Activated gamma-delta T cell treated with Interleukin-2 at 50 U/mL for 16 hours (primary cell): ENCODE data around the gene ADD1.
"Not testable (repeated sequence)": the region's sequence is repeated elsewhere in the genome, so short reads cannot be mapped to it uniquely, and the experiment has no call there.

ENCODE experiments used
- DNase-seq: peaks from one replicate; pipeline ENCODE4 v3.0.0-alpha.2; 2020

Gene ADD1

DNA sequence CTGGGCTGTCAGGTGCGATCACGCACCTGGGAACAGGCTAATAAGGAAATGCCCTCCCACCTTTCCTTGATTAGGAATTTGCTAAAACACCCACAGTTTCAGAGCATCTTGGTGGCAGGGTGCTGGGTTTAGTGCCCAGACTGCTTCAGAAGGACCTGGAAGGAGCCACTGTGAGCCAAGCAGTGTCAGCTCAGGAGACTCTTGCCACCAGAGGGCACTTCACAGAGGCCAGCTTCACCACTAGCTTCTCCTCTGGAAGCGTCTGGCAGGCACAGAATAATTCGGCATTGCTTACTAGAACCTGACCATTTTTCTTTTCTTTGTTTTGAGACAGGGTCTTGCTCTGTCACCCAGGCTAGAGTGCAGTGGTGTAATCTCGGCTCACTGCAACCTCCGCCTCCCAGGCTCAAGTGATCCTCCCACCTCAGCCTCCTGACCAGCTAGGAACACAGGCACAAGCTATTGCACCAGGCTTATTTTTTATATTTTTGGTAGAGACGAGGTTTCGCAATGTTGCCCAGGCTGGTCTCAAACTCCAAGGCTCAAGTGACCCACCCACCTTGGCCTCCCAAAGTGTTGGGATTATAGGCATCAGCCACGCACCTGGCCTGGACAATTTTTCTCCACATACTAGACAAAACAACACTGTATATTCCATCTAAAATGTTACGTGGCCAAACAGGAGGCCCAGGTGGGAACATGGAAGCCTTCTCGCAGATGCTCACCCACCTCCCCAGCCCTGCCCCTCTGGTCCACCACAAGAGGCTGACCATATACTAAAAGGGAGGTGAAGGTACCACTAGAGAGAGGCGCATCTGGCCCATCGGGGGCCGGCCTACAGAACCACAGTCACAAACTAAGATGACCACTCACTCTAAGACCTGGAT lies 105.5 kb downstream of the ADD1 start:
- no peak for DNase-seq

- DNase-seq: no peak
These were observed 106.1 kb downstream of the ADD1 start for GRCh38 chr4:2949782-2950125.

DNA sequence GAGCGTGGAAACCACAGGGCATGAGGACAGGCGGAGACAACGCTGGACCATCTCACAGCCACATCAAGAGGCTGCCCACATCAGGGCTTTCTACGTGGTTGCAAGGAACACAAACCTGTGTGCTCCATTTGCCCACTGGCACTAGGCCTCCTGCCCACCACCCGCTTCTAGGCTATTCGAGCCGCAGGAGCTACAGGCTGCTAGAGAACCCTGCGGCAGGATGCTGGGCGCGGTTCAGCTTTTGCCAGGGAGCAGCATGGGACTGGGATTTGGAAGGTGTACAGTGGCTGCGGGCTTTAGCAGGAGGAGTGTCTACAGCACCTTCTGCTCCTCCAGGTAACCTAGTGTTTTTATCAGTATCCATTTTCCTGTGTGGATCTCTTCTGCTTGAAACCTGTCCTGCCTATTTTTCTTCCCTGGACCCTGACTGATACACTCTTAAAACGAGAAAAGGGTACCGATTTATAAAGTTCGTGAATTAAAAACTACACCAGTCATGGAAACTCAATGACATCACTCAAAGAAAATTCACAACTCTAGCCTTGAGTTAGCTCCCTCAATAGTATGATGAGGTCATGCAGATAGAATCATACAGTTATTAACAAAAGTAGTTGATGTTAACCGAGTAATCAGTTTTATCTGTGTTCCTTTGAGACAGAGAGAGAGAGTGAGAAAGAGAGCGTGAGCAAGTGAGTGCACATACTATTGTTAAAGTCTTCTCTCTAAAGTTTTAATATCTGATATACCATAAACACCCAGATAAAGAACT lies 106.8 kb downstream of the ADD1 start:
- no peak for DNase-seq

- no peak for DNase-seq
These were observed 109.9 kb downstream of the ADD1 start for GRCh38 chr4:2953496-2953895.

GRCh38 chr4:2954358-2955185 lies 110.9 kb downstream of the ADD1 start:
- no peak for DNase-seq

DNA sequence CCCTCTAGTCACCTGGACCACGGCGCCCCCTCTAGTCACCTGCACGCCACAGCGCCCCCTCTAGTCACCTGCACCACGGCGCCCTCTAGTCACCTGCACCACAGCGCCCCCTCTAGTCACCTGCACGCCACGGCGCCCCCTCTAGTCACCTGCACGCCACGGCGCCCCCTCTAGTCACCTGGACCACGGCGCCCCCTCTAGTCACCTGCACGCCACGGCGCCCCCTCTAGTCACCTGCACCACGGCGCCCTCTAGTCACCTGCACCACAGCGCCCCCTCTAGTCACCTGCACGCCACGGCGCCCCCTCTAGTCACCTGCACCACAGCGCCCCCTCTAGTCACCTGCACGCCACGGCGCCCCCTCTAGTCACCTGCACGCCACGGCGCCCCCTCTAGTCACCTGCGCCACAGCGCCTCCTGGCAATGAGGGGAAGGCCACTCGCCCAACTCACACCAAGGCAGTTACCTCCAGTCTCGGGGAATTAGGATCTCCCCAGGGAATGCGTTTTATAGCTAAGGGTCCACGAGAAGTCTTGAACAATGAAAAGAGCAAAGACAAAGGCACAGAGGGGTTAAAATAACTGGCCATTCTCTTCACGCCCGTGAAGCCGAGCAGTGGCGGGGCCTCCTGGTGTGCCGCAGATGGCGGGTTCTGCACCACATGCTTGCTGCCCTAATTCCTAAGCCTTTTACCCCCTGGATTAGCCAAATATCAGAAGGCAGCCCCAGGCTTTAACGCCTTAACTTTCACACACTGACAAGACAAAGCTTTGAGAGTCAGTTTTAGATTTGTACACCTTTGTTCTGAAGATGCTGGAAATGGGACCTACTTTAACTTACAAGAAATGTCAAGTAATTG lies 111.8 kb downstream of the ADD1 start:
- DNase-seq: not testable (repeated sequence)

DNA sequence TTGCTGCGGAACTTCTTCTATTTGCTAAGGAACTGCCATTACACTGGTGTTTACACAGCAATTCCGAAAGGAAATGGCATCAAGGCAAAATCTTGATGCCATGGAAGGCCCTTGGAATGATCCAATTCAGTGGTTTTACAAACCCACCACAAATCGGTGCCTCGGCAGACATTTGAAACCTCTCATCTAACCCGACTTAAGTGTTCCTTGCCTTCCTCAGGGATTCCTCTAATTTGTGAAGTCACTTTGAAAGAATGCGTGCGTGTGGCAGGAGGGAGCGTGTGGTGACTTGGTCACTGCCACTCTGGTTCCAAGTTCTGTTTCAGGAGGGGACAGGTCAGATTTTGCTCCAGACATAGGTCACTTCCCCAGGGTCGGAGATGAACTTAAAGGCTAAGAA lies 114.8 kb downstream of the ADD1 start:
- no peak for DNase-seq

GRCh38 chr4:2960450-2960849 lies 116.8 kb downstream of the ADD1 start:
- not testable (repeated sequence) for DNase-seq

DNA sequence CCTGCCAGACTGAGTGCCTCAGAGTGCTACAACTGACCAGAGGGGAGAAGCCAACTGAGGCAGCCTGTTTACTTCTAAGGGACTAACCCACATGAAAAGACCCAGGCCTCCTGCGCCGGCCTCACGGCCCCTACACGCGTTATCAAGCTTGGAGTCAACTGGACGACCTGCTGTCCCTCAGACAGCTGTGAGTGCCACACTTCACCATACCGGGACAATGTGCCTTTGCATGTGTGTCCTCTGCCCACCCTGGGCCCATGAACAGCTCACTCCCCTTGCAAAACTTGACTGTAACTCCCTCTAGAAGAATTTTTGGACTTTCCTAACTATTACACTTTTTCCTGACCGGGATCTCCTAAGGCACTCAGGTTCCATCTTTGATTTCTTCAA lies 117.8 kb downstream of the ADD1 start:
- no peak for DNase-seq

GRCh38 chr4:2961811-2962441 lies 118.3 kb downstream of the ADD1 start:
- no peak for DNase-seq

DNA sequence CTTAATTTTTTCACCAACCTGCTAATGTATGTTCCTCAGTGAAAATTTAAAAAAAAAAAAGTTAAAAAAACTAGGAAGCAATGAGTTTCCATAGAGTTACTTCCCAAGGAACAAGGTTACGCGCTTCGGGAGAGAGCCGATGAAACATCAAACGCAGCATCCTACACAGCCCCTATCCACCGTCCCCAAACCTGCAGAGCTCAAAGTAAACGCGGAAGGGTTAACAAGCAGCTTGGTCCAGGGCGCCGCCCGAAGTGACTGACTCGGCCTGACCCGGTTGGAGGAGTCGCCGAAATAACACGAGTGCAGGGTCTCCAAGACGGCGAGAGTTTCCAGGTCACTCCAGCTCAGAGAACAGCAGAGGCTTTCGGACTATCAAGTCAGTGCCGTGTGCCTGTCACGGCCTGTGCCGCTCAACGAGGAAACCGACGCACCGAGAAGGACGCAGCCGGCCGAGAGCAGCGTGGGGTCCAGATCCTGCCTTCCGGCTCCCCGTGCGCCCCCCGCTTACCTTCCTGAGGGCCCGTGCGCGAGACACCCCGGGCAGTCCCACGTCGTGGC lies 119.0 kb downstream of the ADD1 start:
- DNase-seq: no peak

DNA sequence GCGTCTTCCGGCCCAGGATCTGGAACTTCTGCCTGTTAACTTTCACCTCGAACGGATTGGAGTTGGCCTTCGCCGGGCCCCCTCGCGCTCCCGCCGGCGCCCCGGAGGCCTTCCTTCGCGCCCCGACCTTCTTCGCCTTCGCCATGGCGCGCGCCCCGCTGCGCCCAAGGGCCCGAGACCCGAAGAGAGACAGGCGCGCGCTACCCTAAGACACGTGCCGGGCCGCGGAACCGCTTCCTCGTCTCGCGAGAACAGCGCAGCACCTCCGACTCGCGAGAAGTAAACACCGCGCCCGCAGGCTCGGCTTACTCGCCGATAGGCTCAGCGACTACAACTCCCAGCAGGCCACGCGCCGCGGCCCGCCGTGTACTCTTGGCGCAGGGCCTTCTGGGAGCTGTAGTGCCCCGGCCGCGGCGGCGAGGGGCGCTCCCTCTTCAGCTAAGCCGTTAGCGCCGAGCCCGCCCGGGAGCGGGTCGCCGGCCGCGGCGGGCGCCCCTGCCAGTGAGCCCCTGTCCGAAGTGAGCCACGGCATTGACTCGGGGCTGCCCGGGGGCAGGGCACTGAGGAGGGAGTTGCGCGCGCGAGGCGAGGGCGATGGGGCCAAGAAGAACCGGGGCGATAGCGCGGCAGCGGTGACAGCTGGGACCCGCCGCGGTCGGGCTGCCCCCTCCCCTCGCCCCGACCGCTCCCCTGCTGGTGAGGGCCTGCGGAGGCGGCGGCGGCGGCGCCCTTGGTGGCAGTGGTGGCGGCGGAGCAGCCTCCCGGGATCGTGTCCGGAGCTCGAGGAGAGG lies 119.7 kb downstream of the ADD1 start, which contains the start of the genes GRK4 and NOP14:
Gene GRK4, plus strand, starts transcription at position 397 of the 791 bp plus-strand sequence. CDS start 500 bp downstream, outside the sequence.
Gene NOP14, minus strand, starts transcription at position 232 of the 791 bp plus-strand sequence. Its CDS starts 87 bp downstream, at position 145.
- peak; percentile 96 for DNase-seq

GRCh38 chr4:2963966-2964471 lies 120.4 kb downstream of the ADD1 start:
- no peak for DNase-seq

GRCh38 chr4:2964706-2965258 lies 121.1 kb downstream of the ADD1 start:
- no peak for DNase-seq

DNA sequence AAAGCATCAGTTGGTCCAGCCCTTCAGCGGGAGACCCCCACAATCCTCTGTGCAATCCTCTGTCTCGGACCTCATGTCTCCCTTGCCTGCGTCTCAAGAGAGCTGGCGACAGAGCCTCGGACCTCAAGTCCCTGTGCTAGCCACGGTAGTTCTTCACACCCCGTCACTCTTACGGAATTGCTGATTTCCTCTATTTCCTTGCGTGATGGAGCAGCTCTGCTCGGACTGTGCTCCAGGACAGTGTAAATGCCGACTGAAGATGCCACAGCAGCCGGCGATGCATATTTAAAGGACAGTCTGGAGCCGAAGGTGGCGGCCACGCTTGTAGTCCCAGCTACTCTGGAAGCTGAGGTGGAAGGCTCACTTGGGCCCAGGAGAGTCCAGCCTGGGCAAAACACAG lies 121.6 kb downstream of the ADD1 start:
- DNase-seq: no peak

GRCh38 chr4:2968381-2968780 lies 124.7 kb downstream of the ADD1 start:
- DNase-seq: no peak

GRCh38 chr4:2971275-2971674 lies 127.6 kb downstream of the ADD1 start:
- DNase-seq: no peak

GRCh38 chr4:2977211-2978088 lies 133.8 kb downstream of the ADD1 start:
- DNase-seq: no peak
